ENCODE results near the gene ICAM2. TPM values are rescaled to one million over a fixed set of nuclear protein-coding genes. Genes with fewer than 3 reads are reported as not detected.
"Not testable (repeated sequence)": the region's sequence is repeated elsewhere in the genome, so short reads cannot be mapped to it uniquely, and the experiment has no call there.

ICAM2 gene
- total and polyA plus RNA-seq, 2 experiments from 2014 or later, result 0.97 to 1.3 TPM

GRCh38 chr17:64024215-64024654 lies 3.8 kb upstream of the ICAM2 start:
- in situ Hi-C loops (cut with MboI), result loop anchor here (10.0 kb wide), 1 partner anchor 99 kb away; no protein-coding TSS in a partner anchor
- Histone ChIP-seq H3K4me3 (no peak overlapping the region), H3K9ac (no peak overlapping the region), H3K36me3 (ENCODE audit: low read depth) (no peaks in the 10 kb centered on the region), H3K27me3 (replicated peaks; ENCODE audit: insufficient read depth) (no peaks in the 10 kb centered on the region), H2AFZ (no peak overlapping the region), H3F3A (ENCODE audit: insufficient read depth) (no peaks in the 10 kb centered on the region), H3K4me1 (ENCODE audit: insufficient read depth) (no peaks in the 10 kb centered on the region), H4K20me1 (ENCODE audit: insufficient read depth) (no peaks in the 10 kb centered on the region), H3K9me3 (ENCODE audit: low read depth) (no peaks in the 10 kb centered on the region), H3K9me2 (ENCODE audit: insufficient read depth) (no peaks in the 10 kb centered on the region), H3K79me2 (ENCODE audit: insufficient read depth) (no peaks in the 10 kb centered on the region), H3K27ac (no peak overlapping the region), H3K4me2 (ENCODE audit: unreplicated experiment) (no peak overlapping the region)
- WGBS, 2 experiments (ENCODE audit: low coverage in 1 of 2, low lambda C conversion rate in 2 of 2, missing lambda C conversion rate in 2 of 2), result 90% methylated on average over 8 of the region's 8 CpGs
- no peak for DNase-seq
- TF ChIP-seq EZH2phosphoT487 (IDR thresholded peaks at IDR 0.05; ENCODE audit: insufficient read depth, low read depth) (no peak), EZH2 (IDR thresholded peaks at IDR 0.05; ENCODE audit: insufficient read depth, poor library complexity, severe bottlenecking) (no peak)

GRCh38 chr17:64022611-64023063 lies 2.2 kb upstream of the ICAM2 start:
- Histone ChIP-seq H2AFZ (no peak overlapping the region), H4K20me1 (ENCODE audit: insufficient read depth) (no peaks in the 10 kb centered on the region), H3F3A (ENCODE audit: insufficient read depth) (no peaks in the 10 kb centered on the region), H3K36me3 (ENCODE audit: low read depth) (no peaks in the 10 kb centered on the region), H3K27me3 (replicated peaks; ENCODE audit: insufficient read depth) (no peaks in the 10 kb centered on the region), H3K4me2 (ENCODE audit: unreplicated experiment) (no peak overlapping the region), H3K4me3 (no peak overlapping the region), H3K9ac (no peak overlapping the region), H3K4me1 (ENCODE audit: insufficient read depth) (no peaks in the 10 kb centered on the region), H3K79me2 (ENCODE audit: insufficient read depth) (no peaks in the 10 kb centered on the region), H3K9me3 (ENCODE audit: low read depth) (no peaks in the 10 kb centered on the region), H3K9me2 (ENCODE audit: insufficient read depth) (no peaks in the 10 kb centered on the region), H3K27ac (no peak overlapping the region)
- DNase-seq, result no peak
- TF ChIP-seq EZH2phosphoT487 (IDR thresholded peaks at IDR 0.05; ENCODE audit: insufficient read depth, low read depth) (no peak), EZH2 (IDR thresholded peaks at IDR 0.05; ENCODE audit: insufficient read depth, poor library complexity, severe bottlenecking) (no peak)
- in situ Hi-C loops (cut with MboI), result loop anchor here (10.0 kb wide), 1 partner anchor 98 kb away; no protein-coding TSS in a partner anchor
- WGBS, 2 experiments (ENCODE audit: low coverage in 1 of 2, low lambda C conversion rate in 2 of 2, missing lambda C conversion rate in 2 of 2), result 91 to 92% methylated on average over 5 of the region's 5 CpGs

- in situ Hi-C loops (cut with MboI); H3K9me3 ChIP-seq (ENCODE audit: low read depth); H3K27ac ChIP-seq; H3K9me2 ChIP-seq (ENCODE audit: insufficient read depth); H3K4me2 ChIP-seq (ENCODE audit: unreplicated experiment); H2AFZ ChIP-seq; H3K36me3 ChIP-seq (ENCODE audit: low read depth); H4K20me1 ChIP-seq (ENCODE audit: insufficient read depth); DNase-seq; H3K4me1 ChIP-seq (ENCODE audit: insufficient read depth); H3F3A ChIP-seq (ENCODE audit: insufficient read depth); H3K9ac ChIP-seq; H3K27me3 ChIP-seq (replicated peaks; ENCODE audit: insufficient read depth); H3K79me2 ChIP-seq (ENCODE audit: insufficient read depth); H3K4me3 ChIP-seq: not testable (repeated sequence)
- WGBS, 2 experiments (ENCODE audit: low coverage in 1 of 2, low lambda C conversion rate in 2 of 2, missing lambda C conversion rate in 2 of 2), result 75 to 76% methylated on average over 9 of the region's 9 CpGs
These were observed 877 bp downstream of the ICAM2 start for GRCh38 chr17:64019551-64019961.

GRCh38 chr17:64017381-64017980 lies 3.0 kb downstream of the ICAM2 start:
- Histone ChIP-seq H3K79me2 (ENCODE audit: insufficient read depth) (no peaks in the 10 kb centered on the region), H3K9me3 (ENCODE audit: low read depth) (no peaks in the 10 kb centered on the region), H3K4me3 (no peak overlapping the region), H4K20me1 (ENCODE audit: insufficient read depth) (no peaks in the 10 kb centered on the region), H2AFZ (no peak overlapping the region), H3K9me2 (ENCODE audit: insufficient read depth) (no peaks in the 10 kb centered on the region), H3F3A (ENCODE audit: insufficient read depth) (no peaks in the 10 kb centered on the region), H3K27me3 (replicated peaks; ENCODE audit: insufficient read depth) (no peaks in the 10 kb centered on the region), H3K4me2 (ENCODE audit: unreplicated experiment) (no peak overlapping the region), H3K36me3 (ENCODE audit: low read depth) (no peaks in the 10 kb centered on the region), H3K4me1 (ENCODE audit: insufficient read depth) (no peaks in the 10 kb centered on the region), H3K9ac (no peak overlapping the region), H3K27ac (no peak overlapping the region)
- TF ChIP-seq EZH2 (IDR thresholded peaks at IDR 0.05; ENCODE audit: insufficient read depth, poor library complexity, severe bottlenecking) (no peak), EZH2phosphoT487 (IDR thresholded peaks at IDR 0.05; ENCODE audit: insufficient read depth, low read depth) (no peak)
- in situ Hi-C loops (cut with MboI), result no loop called here
- no peak for DNase-seq
- 66 to 82% methylated on average over 2 of the region's 2 CpGs for WGBS, 2 experiments (ENCODE audit: low coverage in 1 of 2, low lambda C conversion rate in 2 of 2, missing lambda C conversion rate in 2 of 2)

GRCh38 chr17:64016974-64017373 lies 3.5 kb downstream of the ICAM2 start:
- H3K27me3 ChIP-seq (replicated peaks; ENCODE audit: insufficient read depth), result no peaks in the 10 kb centered on the region
- no peaks in the 10 kb centered on the region for H3K36me3 ChIP-seq (ENCODE audit: low read depth)
- no peak overlapping the region for H2AFZ ChIP-seq
- 94 to 97% methylated on average over 3 of the region's 3 CpGs for WGBS, 2 experiments (ENCODE audit: low coverage in 1 of 2, low lambda C conversion rate in 2 of 2, missing lambda C conversion rate in 2 of 2)
- no peak for DNase-seq
- H3K27ac ChIP-seq, result no peak overlapping the region
- no peaks in the 10 kb centered on the region for H3F3A ChIP-seq (ENCODE audit: insufficient read depth)
- no peak for TF ChIP-seq EZH2phosphoT487 (IDR thresholded peaks at IDR 0.05; ENCODE audit: insufficient read depth, low read depth)
- TF ChIP-seq EZH2 (IDR thresholded peaks at IDR 0.05; ENCODE audit: insufficient read depth, poor library complexity, severe bottlenecking), result no peak
- H3K4me3 ChIP-seq, result no peak overlapping the region
- no peaks in the 10 kb centered on the region for H3K9me3 ChIP-seq (ENCODE audit: low read depth)
- no peak overlapping the region for H3K4me2 ChIP-seq (ENCODE audit: unreplicated experiment)
- no peaks in the 10 kb centered on the region for H3K79me2 ChIP-seq (ENCODE audit: insufficient read depth)
- no peak overlapping the region for H3K9ac ChIP-seq
- no peaks in the 10 kb centered on the region for H3K4me1 ChIP-seq (ENCODE audit: insufficient read depth)
- H3K9me2 ChIP-seq (ENCODE audit: insufficient read depth), result no peaks in the 10 kb centered on the region
- in situ Hi-C loops (cut with MboI), result no loop called here
- no peaks in the 10 kb centered on the region for H4K20me1 ChIP-seq (ENCODE audit: insufficient read depth)
